Central memory CD8-positive, alpha-beta T cell (primary cell): ENCODE measurements around the gene PSG5.
"Not testable (repeated sequence)": the region's sequence is repeated elsewhere in the genome, so short reads cannot be mapped to it uniquely, and the experiment has no call there.

ENCODE experiments used
- ATAC-seq: fragments of 150-1000 bp; cut with Tn5 transposase; replicated peaks from 2 replicates; pipeline ENCODE4 v1.10.0; 2022; ENCODE audit warnings: mild to moderate bottlenecking, moderate FRiP score, moderate number of reproducible peaks; ENCODE audit not compliant: poor library complexity, severe bottlenecking; ENCODE audit errors: extremely low read depth
- DNase-seq, 2 donors: peaks; one replicate each; pipeline ENCODE4 v3.0.0; 2021; ENCODE audit warnings: low spot score in 2 of 2
- H3K27ac Mint-ChIP-seq: one replicate; pipeline ENCODE4 v1.8.0; 2022; ENCODE audit warnings: low read depth, mild to moderate bottlenecking, moderate library complexity, mixed read lengths
- H3K27me3 Mint-ChIP-seq: one replicate; pipeline ENCODE4 v1.8.0; 2022; ENCODE audit warnings: mixed read lengths
- H3K36me3 Mint-ChIP-seq: one replicate; pipeline ENCODE4 v1.8.0; 2022; ENCODE audit warnings: mild to moderate bottlenecking, moderate library complexity, mixed read lengths; ENCODE audit not compliant: insufficient read depth
- H3K4me1 Mint-ChIP-seq: one replicate; pipeline ENCODE4 v1.8.0; 2022; ENCODE audit warnings: mixed read lengths
- H3K4me3 Mint-ChIP-seq: one replicate; pipeline ENCODE4 v1.8.0; 2022; ENCODE audit warnings: mild to moderate bottlenecking, moderate library complexity, mixed read lengths
- H3K9me3 Mint-ChIP-seq: one replicate; pipeline ENCODE4 v1.8.0; 2022; ENCODE audit warnings: mixed read lengths

The PSG5 gene

GRCh38 chr19:43120433-43121026, 65.8 kb downstream of the PSG5 start:
- H3K4me3 Mint-ChIP-seq, H3K36me3 Mint-ChIP-seq, ATAC-seq, DNase-seq, H3K9me3 Mint-ChIP-seq, H3K27ac Mint-ChIP-seq, H3K4me1 Mint-ChIP-seq: not testable (repeated sequence)
- H3K27me3 Mint-ChIP-seq: peaks cover 24% of the 10 kb centered on the region

GRCh38 chr19:43119526-43119925, 66.8 kb downstream of the PSG5 start:
- peaks cover 24% of the 10 kb centered on the region for H3K27me3 Mint-ChIP-seq
- ATAC-seq, H3K9me3 Mint-ChIP-seq, H3K36me3 Mint-ChIP-seq, H3K4me1 Mint-ChIP-seq, DNase-seq, H3K4me3 Mint-ChIP-seq, H3K27ac Mint-ChIP-seq: not testable (repeated sequence)
